Smooth muscle cell of the brain vasculature (primary cell): ENCODE data around the gene NIPAL1.

Source experiments
- DNase-seq: peaks from one replicate; pipeline ENCODE4 v3.0.0-alpha.2; 2012; ENCODE audit warnings: low read depth, low spot score

NIPAL1 gene

GRCh38 chr4:48025005-48025404, 8.4 kb downstream of the NIPAL1 start:
- no peak for DNase-seq

- no peak for DNase-seq
These were observed 11.1 kb downstream of the NIPAL1 start for GRCh38 chr4:48027653-48028052.

GRCh38 chr4:48028696-48029095, 12.1 kb downstream of the NIPAL1 start:
- DNase-seq = no peak

- no peak for DNase-seq
These were observed 13.9 kb downstream of the NIPAL1 start for GRCh38 chr4:48030470-48030869.

GRCh38 chr4:48031802-48032525, 15.4 kb downstream of the NIPAL1 start:
- DNase-seq = peak; percentile 23

- no peak for DNase-seq
These were observed 16.1 kb downstream of the NIPAL1 start for GRCh38 chr4:48032721-48033120.

- no peak for DNase-seq
These were observed 16.8 kb downstream of the NIPAL1 start for GRCh38 chr4:48033412-48033811.

GRCh38 chr4:48033825-48034413, 17.3 kb downstream of the NIPAL1 start:
- no peak for DNase-seq

GRCh38 chr4:48035952-48036351, 19.4 kb downstream of the NIPAL1 start:
- DNase-seq = no peak

GRCh38 chr4:48037117-48037462, 20.5 kb downstream of the NIPAL1 start:
- DNase-seq = no peak

- no peak for DNase-seq
These were observed 22.1 kb downstream of the NIPAL1 start for GRCh38 chr4:48038666-48039065.

GRCh38 chr4:48039561-48039960, 23.0 kb downstream of the NIPAL1 start:
- DNase-seq = no peak

- DNase-seq = no peak
These were observed 25.1 kb downstream of the NIPAL1 start for GRCh38 chr4:48041535-48042137.

GRCh38 chr4:48042979-48043461, 26.4 kb downstream of the NIPAL1 start:
- no peak for DNase-seq

GRCh38 chr4:48043504-48043903, 26.9 kb downstream of the NIPAL1 start:
- no peak for DNase-seq

- DNase-seq = no peak
These were observed 27.7 kb downstream of the NIPAL1 start for GRCh38 chr4:48044298-48044697.

GRCh38 chr4:48046059-48046458, 29.5 kb downstream of the NIPAL1 start:
- no peak for DNase-seq

GRCh38 chr4:48047421-48047844, 30.9 kb downstream of the NIPAL1 start:
- no peak for DNase-seq

GRCh38 chr4:48047896-48048295, 31.3 kb downstream of the NIPAL1 start:
- DNase-seq = no peak

GRCh38 chr4:48049483-48049882, 32.9 kb downstream of the NIPAL1 start:
- no peak for DNase-seq

- DNase-seq = no peak
These were observed 34.5 kb downstream of the NIPAL1 start for GRCh38 chr4:48051078-48051477.

- DNase-seq = no peak
These were observed 42.3 kb downstream of the NIPAL1 start for GRCh38 chr4:48058617-48059530.
